ENCODE measurements around the gene B3GNT7.
A peak's percentile ranks its signal among the peaks of the same experiment; 100 is the strongest.

- TF ChIP-seq E2F6 (IDR thresholded peaks at IDR 0.05) (peak; percentile 74), EZH2 (IDR thresholded peaks at IDR 0.05; ENCODE audit: low read depth, low read length, severe bottlenecking) (no peak), MAFK (IDR thresholded peaks at IDR 0.05; ENCODE audit: low read depth, low read length) (no peak), CTCF (IDR thresholded peaks at IDR 0.05; ENCODE audit: control extremely low read depth in 1 of 3, insufficient read depth in 1 of 3, low read depth in 1 of 3, low read length in 3 of 3) (no peak), TAF1 (IDR thresholded peaks at IDR 0.05; ENCODE audit: low read depth, low read length) (no peak), CEBPB (IDR thresholded peaks at IDR 0.05; ENCODE audit: low read depth, low read length) (no peak), SIN3A (conservative IDR thresholded peaks at IDR 0.05 in 1 of 2, IDR thresholded peaks at IDR 0.05 in 1 of 2; ENCODE audit: low read depth in 1 of 2, low read length in 2 of 2) (no peak), NRF1 (IDR thresholded peaks at IDR 0.05; ENCODE audit: low read depth, low read length) (no peak), PHF8 (conservative IDR thresholded peaks at IDR 0.05; ENCODE audit: low read depth, low read length) (no peak), TCF12 (IDR thresholded peaks at IDR 0.05; ENCODE audit: low read depth, low read length) (no peak), EP300 (IDR thresholded peaks at IDR 0.05; ENCODE audit: borderline replicate concordance in 1 of 2, low read depth in 2 of 2, low read length in 2 of 2) (no peak)
These were observed 23.5 kb downstream of the B3GNT7 start for GRCh38 chr2:231418820-231419640.
